B cell (primary cell): Measurements from ENCODE around the gene EIF1AX. TPM values are rescaled to one million over a fixed set of nuclear protein-coding genes. Genes with fewer than 3 reads are reported as not detected.

ENCODE experiments used
- ATAC-seq: fragments of 200-7000 bp; cut with Tn5 transposase; one replicate; pipeline ENCODE4 v1.10.0; 2021; ENCODE audit warnings: low read depth, mild to moderate bottlenecking, moderate number of reproducible peaks, moderate library complexity
- CTCF ChIA-PET: fragments of 350-600 bp; sonication (Branson Sonifier 250); formaldehyde crosslinking; loops from one replicate; lab custom pipeline; 2021; ENCODE audit warnings: antibody characterized with exemption, inconsistent platforms; lab: Charles Lee
- POLR2A ChIA-PET: fragments of 350-600 bp; sonication (Branson Sonifier 250); formaldehyde crosslinking; loops from one replicate; lab custom pipeline; 2021; ENCODE audit warnings: antibody characterized with exemption; lab: Charles Lee
- DNase-seq: peaks from one replicate; pipeline ENCODE4 v3.0.0; 2013
- H2AFZ ChIP-seq: 2 replicates; pipeline ENCODE4 v1.6.1; 2012; ENCODE audit warnings: mild to moderate bottlenecking, low read depth, low read length; ENCODE audit not compliant: insufficient read depth, poor library complexity, severe bottlenecking
- H3K27ac ChIP-seq, 2 donors: 1 replicate in 1 of 2; 2 replicates in 1 of 2; pipeline ENCODE4 v1.5.1; 2012 to 2013; ENCODE audit warnings: low read length in 2 of 2, mild to moderate bottlenecking in 2 of 2, moderate library complexity in 1 of 2
- H3K27me3 ChIP-seq, 4 experiments: fragments of 200-600 bp in 1 of 4; sonication (generic) in 1 of 4; replicated peaks in 1 of 4; 1 replicate in 2 of 4; 2 replicates in 2 of 4; pipeline versions ENCODE4 v1.6.1 to v1.7.0; 2013 to 2016; ENCODE audit warnings: low read length in 3 of 4, mild to moderate bottlenecking in 2 of 4, mixed read lengths in 1 of 4, moderate library complexity in 1 of 4; ENCODE audit not compliant: insufficient read depth in 4 of 4, control insufficient read depth in 3 of 4; ENCODE audit errors: control extremely low read depth in 1 of 4
- H3K36me3 ChIP-seq, 2 experiments: replicated peaks in 1 of 2; 1 replicate in 1 of 2; 2 replicates in 1 of 2; pipeline versions ENCODE4 v1.6.1 to v1.7.1; 2013; ENCODE audit warnings: low read length in 1 of 2; ENCODE audit not compliant: insufficient read depth in 2 of 2, control insufficient read depth in 1 of 2; ENCODE audit errors: control extremely low read depth in 1 of 2, extremely low read depth in 1 of 2
- H3K4me1 ChIP-seq, 2 donors: fragments of 200-600 bp in 1 of 2; sonication (generic) in 1 of 2; 1 replicate in 1 of 2; 2 replicates in 1 of 2; pipeline versions ENCODE4 v1.5.1 to v1.6.1; 2013 to 2017; ENCODE audit warnings: low read length in 2 of 2; ENCODE audit not compliant: control insufficient read depth in 2 of 2, insufficient read depth in 2 of 2
- H3K4me2 ChIP-seq: replicated peaks from 2 replicates; pipeline ENCODE3; 2012; ENCODE audit warnings: mild to moderate bottlenecking, low read depth, low read length; ENCODE audit not compliant: poor library complexity, severe bottlenecking
- H3K4me3 ChIP-seq, 5 experiments: fragments of 200-600 bp in 1 of 5; sonication (generic) in 1 of 5; 1 replicate in 3 of 5; 2 replicates in 2 of 5; pipeline versions ENCODE4 v1.5.1 to v1.7.0; 2011 to 2016; ENCODE audit warnings: low read length in 4 of 5, mild to moderate bottlenecking in 4 of 5, low read depth in 2 of 5, control low read depth in 1 of 5, moderate library complexity in 1 of 5; ENCODE audit not compliant: insufficient read depth in 1 of 5; ENCODE audit errors: control extremely low read depth in 1 of 5, extremely low read depth in 1 of 5
- H3K79me2 ChIP-seq: fragments of 200-600 bp; sonication (generic); one replicate; pipeline ENCODE4 v1.6.0; 2016; ENCODE audit warnings: low read length; ENCODE audit not compliant: control insufficient read depth, insufficient read depth
- H3K9ac ChIP-seq: fragments of 200-600 bp; sonication (generic); 2 replicates; pipeline ENCODE4 v1.6.1; 2017; ENCODE audit warnings: mild to moderate bottlenecking, low read length, moderate library complexity
- H3K9me3 ChIP-seq, 3 donors: one replicate each; pipeline versions ENCODE4 v1.6.1 to v1.7.1; 2013; ENCODE audit warnings: low read length in 2 of 3; ENCODE audit not compliant: control insufficient read depth in 2 of 3, insufficient read depth in 1 of 3; ENCODE audit errors: control extremely low read depth in 1 of 3
- H4K20me1 ChIP-seq: 2 replicates; pipeline ENCODE4 v1.6.0; 2012; ENCODE audit warnings: mild to moderate bottlenecking, low read length; ENCODE audit not compliant: insufficient read depth, control insufficient read depth, poor library complexity, severe bottlenecking
- H3K27ac Mint-ChIP-seq: one replicate; pipeline ENCODE4 v1.8.0; 2021; ENCODE audit warnings: mixed read lengths
- H3K27me3 Mint-ChIP-seq: one replicate; pipeline ENCODE4 v1.8.0; 2021; ENCODE audit warnings: mixed read lengths
- H3K4me1 Mint-ChIP-seq: one replicate; pipeline ENCODE4 v1.8.0; 2021; ENCODE audit warnings: mixed read lengths
- H3K4me3 Mint-ChIP-seq: one replicate; pipeline ENCODE4 v1.8.0; 2021; ENCODE audit warnings: mixed read lengths
- H3K9me3 Mint-ChIP-seq: one replicate; pipeline ENCODE4 v1.8.0; 2022; ENCODE audit warnings: mixed read lengths; ENCODE audit not compliant: insufficient read depth
- EZH2 ChIP-seq: IDR thresholded peaks from 2 replicates; pipeline ENCODE4 v1.6.1; 2012; ENCODE audit warnings: borderline replicate concordance, low read depth, mild to moderate bottlenecking, moderate library complexity, low read length; ENCODE audit not compliant: insufficient read depth, poor library complexity, severe bottlenecking
- WGBS: methylation state at CpG from one replicate; pipeline ENCODE4 v1.1.5; 2013; ENCODE audit warnings: missing lambda C conversion rate; ENCODE audit not compliant: insufficient coverage; 5-methylcytosine and 5-hydroxymethylcytosine counted together
- intact Hi-C: fragments of 100-400 bp; cut with micrococcal nuclease; formaldehyde crosslinking; loops from one replicate; pipeline ENCODE4 v1.10.0; 2022
- polyA plus RNA-seq: library from polyadenylated mRNA; depleted of rRNA; stranded (reverse); fragments of >200 nt; gene quantifications from 2 replicates; pipeline ENCODE4 v1.2.3, GENCODE V29; 2012
- total RNA-seq, 2 donors: library from RNA; stranded (reverse); fragments of 120-200 nt in 1 of 2; gene quantifications; 1 replicate in 1 of 2; 2 replicates in 1 of 2; pipeline versions ENCODE4 v1.2.3 to v1.2.4, GENCODE V29; 2013 to 2022
- TF ChIP-seq, protein P1 (sequence below): fragments of 200-600 bp; IDR thresholded peaks from one replicate; pipeline ENCODE4 v1.8.0; 2022; ENCODE audit warnings: antibody characterized with exemption, mild to moderate bottlenecking

Gene EIF1AX
- total and polyA plus RNA-seq, 2 donors (not counting 1 experiment from before 2014, with no cell fraction given): 15.6 to 39.3 TPM

GRCh38 chrX:20144491-20144890 is 2.9 kb upstream of the EIF1AX start:
- ATAC-seq (no peak), DNase-seq (no peak)
- peaks cover 23% of the 10 kb centered on the region for H3K79me2 ChIP-seq
- Mint-ChIP-seq H3K27me3 (no peaks in the 10 kb centered on the region), H3K27ac (no peak overlapping the region), H3K4me1 (peaks cover 15% of the 10 kb centered on the region), H3K4me3 (no peak overlapping the region), H3K9me3 (no peaks in the 10 kb centered on the region)
- H3K9me3 ChIP-seq: no peaks in the 10 kb centered on the region
- no peaks in the 10 kb centered on the region for H3K36me3 ChIP-seq
- H4K20me1 ChIP-seq: peaks cover under 1% of the 10 kb centered on the region
- H3K27ac ChIP-seq: no peak overlapping the region
- H3K4me2 ChIP-seq: no peak overlapping the region
- ChIA-PET POLR2A (no interaction called here), CTCF (no interaction called here)
- no CpG with 5 or more reads among the region's 3 CpGs for WGBS
- H3K27me3 ChIP-seq: no peaks in the 10 kb centered on the region
- no peak overlapping the region for H3K9ac ChIP-seq
- TF ChIP-seq, protein P1, sequence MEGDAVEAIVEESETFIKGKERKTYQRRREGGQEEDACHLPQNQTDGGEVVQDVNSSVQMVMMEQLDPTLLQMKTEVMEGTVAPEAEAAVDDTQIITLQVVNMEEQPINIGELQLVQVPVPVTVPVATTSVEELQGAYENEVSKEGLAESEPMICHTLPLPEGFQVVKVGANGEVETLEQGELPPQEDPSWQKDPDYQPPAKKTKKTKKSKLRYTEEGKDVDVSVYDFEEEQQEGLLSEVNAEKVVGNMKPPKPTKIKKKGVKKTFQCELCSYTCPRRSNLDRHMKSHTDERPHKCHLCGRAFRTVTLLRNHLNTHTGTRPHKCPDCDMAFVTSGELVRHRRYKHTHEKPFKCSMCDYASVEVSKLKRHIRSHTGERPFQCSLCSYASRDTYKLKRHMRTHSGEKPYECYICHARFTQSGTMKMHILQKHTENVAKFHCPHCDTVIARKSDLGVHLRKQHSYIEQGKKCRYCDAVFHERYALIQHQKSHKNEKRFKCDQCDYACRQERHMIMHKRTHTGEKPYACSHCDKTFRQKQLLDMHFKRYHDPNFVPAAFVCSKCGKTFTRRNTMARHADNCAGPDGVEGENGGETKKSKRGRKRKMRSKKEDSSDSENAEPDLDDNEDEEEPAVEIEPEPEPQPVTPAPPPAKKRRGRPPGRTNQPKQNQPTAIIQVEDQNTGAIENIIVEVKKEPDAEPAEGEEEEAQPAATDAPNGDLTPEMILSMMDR: no peak
- TF ChIP-seq EZH2: no peak
- H3K4me3 ChIP-seq: no peak overlapping the region
- intact Hi-C loops: loop anchor here (5.0 kb wide), 2 partner anchors 462 to 1467 kb away; no protein-coding TSS in a partner anchor
- H2AFZ ChIP-seq: no peak overlapping the region
- peaks cover 8 to 16% of the 10 kb centered on the region in 2 donors for H3K4me1 ChIP-seq

DNA sequence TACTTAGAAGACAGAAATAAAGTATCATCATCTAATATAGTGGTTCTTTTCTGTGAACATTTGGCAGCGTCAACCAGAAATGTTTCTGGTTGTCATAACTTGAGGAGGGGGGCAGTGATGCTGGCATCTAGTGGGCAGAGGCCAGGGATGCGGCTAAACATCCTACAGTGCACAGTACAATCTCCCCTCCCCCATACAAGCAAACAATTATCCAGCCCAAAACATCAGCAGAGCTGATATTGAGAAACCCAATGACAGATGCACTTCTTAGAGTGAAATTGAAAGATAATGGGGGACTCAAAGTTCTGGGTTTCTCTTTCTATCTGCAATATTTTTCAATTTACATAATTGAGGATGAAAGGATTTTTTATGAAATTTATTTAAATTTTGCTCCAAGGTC is 1.9 kb upstream of the EIF1AX start:
- POLR2A ChIA-PET: no interaction called here
- Histone ChIP-seq H2AFZ (no peak overlapping the region), H3K4me2 (no peak overlapping the region), H3K27me3 (no peaks in the 10 kb centered on the region), H4K20me1 (peaks cover 8% of the 10 kb centered on the region), H3K4me1 (peaks cover 15 to 18% of the 10 kb centered on the region in 2 donors), H3K4me3 (no peak overlapping the region), H3K9ac (no peak overlapping the region), H3K36me3 (peaks cover 0 to 1% of the 10 kb centered on the region in 2 experiments), H3K9me3 (no peaks in the 10 kb centered on the region), H3K27ac (no peak overlapping the region), H3K79me2 (peaks cover 32% of the 10 kb centered on the region)
- H3K27me3 Mint-ChIP-seq: no peaks in the 10 kb centered on the region
- TF ChIP-seq, protein P1: no peak
- TF ChIP-seq EZH2: no peak
- no peaks in the 10 kb centered on the region for H3K9me3 Mint-ChIP-seq
- no peak overlapping the region for H3K4me3 Mint-ChIP-seq
- H3K27ac Mint-ChIP-seq: no peak overlapping the region
- ATAC-seq (no peak), DNase-seq (no peak)
- H3K4me1 Mint-ChIP-seq: peaks cover 21% of the 10 kb centered on the region
- intact Hi-C loops: loop anchor here (5.0 kb wide), 2 partner anchors 461 to 1466 kb away; no protein-coding TSS in a partner anchor
- CTCF ChIA-PET: no interaction called here
- WGBS: no CpG with 5 or more reads among the region's 2 CpGs
